HepG2 (cell line): ENCODE results near the gene CLIP2. TPM values are rescaled to one million over a fixed set of nuclear protein-coding genes. Genes with fewer than 3 reads are reported as not detected.
"Not testable (repeated sequence)": the region's sequence is repeated elsewhere in the genome, so short reads cannot be mapped to it uniquely, and the experiment has no call there.

Experiments
- ATAC-seq: fragments of 200-7000 bp; cut with Tn5 transposase; 3 replicates; pipeline ENCODE4 v1.9.1; 2020; ENCODE audit warnings: mild to moderate bottlenecking, moderate library complexity
- BruUV-seq: library from RNA; stranded (reverse); fragments of 400-500 nt; replicated peaks from 2 replicates; lab custom pipeline; 2021; lab: Mats Ljungman, UMichigan
- CTCF ChIA-PET: fragments of 300-600 bp; formaldehyde crosslinking; extraction: SDS; loops from one replicate; lab custom pipeline; 2021; ENCODE audit warnings: low total read pairs, inconsistent platforms, low intra/inter-chr PET ratio; lab: Yijun Ruan, JAX
- POLR2A ChIA-PET: fragments of 350-600 bp; sonication (Branson Sonifier 250); formaldehyde crosslinking; loops from one replicate; lab custom pipeline; 2020; ENCODE audit warnings: antibody characterized with exemption, inconsistent platforms; lab: Yijun Ruan, JAX
- DNase-seq: peaks from one replicate; pipeline ENCODE4 v3.0.0-alpha.2; 2015; ENCODE audit warnings: low spot score
- FAIRE-seq: peaks from 3 replicates; lab custom pipeline; 2011; peaks lifted over from hg19 to GRCh38; lab: Jason Lieb, UNC
- H2AFZ ChIP-seq: one replicate; pipeline ENCODE4 v1.6.1; 2011; ENCODE audit warnings: low read length, inconsistent platforms
- H3K27ac ChIP-seq: fragments of 300-600 bp; 3 replicates; pipeline ENCODE4 v1.8.0; 2011; ENCODE audit warnings: mixed run types, mild to moderate bottlenecking, mixed read lengths, low read length, inconsistent platforms; ENCODE audit not compliant: insufficient read depth; ENCODE audit errors: extremely low read length
- H3K27me3 ChIP-seq, 2 experiments: fragments of 200-600 bp in 1 of 2; 2 replicates in 1 of 2; 3 replicates in 1 of 2; pipeline versions ENCODE4 v1.6.0 to v1.8.0; 2011; ENCODE audit warnings: low read length in 2 of 2, mild to moderate bottlenecking in 2 of 2, moderate library complexity in 2 of 2, inconsistent platforms in 1 of 2; ENCODE audit not compliant: insufficient read depth in 2 of 2, control insufficient read depth in 1 of 2
- H3K36me3 ChIP-seq, 2 experiments: fragments of 200-600 bp in 1 of 2; replicated peaks in 1 of 2; 2 replicates in 1 of 2; 3 replicates in 1 of 2; pipeline versions ENCODE4 v1.5.1 to v1.8.0; 2011; ENCODE audit warnings: low read length in 2 of 2, inconsistent platforms in 1 of 2; ENCODE audit not compliant: insufficient read depth in 2 of 2, control insufficient read depth in 1 of 2
- H3K4me1 ChIP-seq: 2 replicates; pipeline ENCODE4 v1.5.1; 2012; ENCODE audit warnings: low read length, inconsistent platforms; ENCODE audit not compliant: insufficient read depth
- H3K4me2 ChIP-seq: 2 replicates; pipeline ENCODE4 v1.6.0; 2011; ENCODE audit warnings: low read depth, low read length, inconsistent platforms
- H3K4me3 ChIP-seq, 3 experiments: fragments of 200-600 bp in 1 of 3; sonication (generic), shearing (Covaris generic) in 1 of 3; replicated peaks in 1 of 3; 2 replicates each; pipeline ENCODE4 v1.5.1; 2011 to 2016; ENCODE audit warnings: low read length in 3 of 3, inconsistent platforms in 2 of 3, low read depth in 2 of 3, mild to moderate bottlenecking in 2 of 3, control low read depth in 1 of 3, mixed read lengths in 1 of 3; ENCODE audit not compliant: insufficient read depth in 1 of 3
- H3K79me2 ChIP-seq: one replicate; pipeline ENCODE4 v1.6.1; 2011; ENCODE audit warnings: low read length, inconsistent platforms; ENCODE audit not compliant: insufficient read depth
- H3K9ac ChIP-seq: 2 replicates; pipeline ENCODE4 v1.6.0; 2011; ENCODE audit warnings: mild to moderate bottlenecking, low read depth, low read length, inconsistent platforms; ENCODE audit not compliant: insufficient read depth
- H3K9me3 ChIP-seq: 2 replicates; pipeline ENCODE4 v1.5.1; 2012; ENCODE audit warnings: mild to moderate bottlenecking, low read length
- H4K20me1 ChIP-seq: 2 replicates; pipeline ENCODE4 v1.6.0; 2011; ENCODE audit warnings: inconsistent platforms, mild to moderate bottlenecking, low read length, moderate library complexity; ENCODE audit not compliant: insufficient read depth
- CEBPG ChIP-seq: IDR thresholded peaks from 2 replicates; pipeline ENCODE4 v1.6.1; 2016
- IRF2 ChIP-seq: IDR thresholded peaks from 2 replicates; pipeline ENCODE4 v1.6.1; 2018; ENCODE audit warnings: missing genetic modification reagents, missing compliant biosample characterization
- MYNN ChIP-seq: sonication (generic); formaldehyde crosslinking; IDR thresholded peaks from 2 replicates; pipeline ENCODE4 v1.4.0; 2020; ENCODE audit warnings: mild to moderate bottlenecking, low read depth, missing genetic modification reagents
- STAG1 ChIP-seq: sonication (generic); formaldehyde crosslinking; IDR thresholded peaks from 2 replicates; pipeline ENCODE4 v1.4.0; 2020; ENCODE audit warnings: missing genetic modification reagents
- ZNF263 ChIP-seq: sonication (generic); formaldehyde crosslinking; IDR thresholded peaks from 2 replicates; pipeline ENCODE4 v1.4.0; 2020; ENCODE audit warnings: missing genetic modification reagents
- WGBS: methylation state at CpG from one replicate; pipeline ENCODE4 v1.1.6; 2017; ENCODE audit warnings: low lambda C conversion rate; 5-methylcytosine and 5-hydroxymethylcytosine counted together
- in situ Hi-C: cut with HindIII; loops from 2 replicates; pipeline ENCODE4 v1.10.0; 2017; ENCODE audit warnings: low pct_unique_long_range_greater_than_20kb; ENCODE audit not compliant: extremely low pct_ligation_motif_present
- intact Hi-C: fragments of 100-400 bp; cut with micrococcal nuclease; formaldehyde crosslinking; loops from one replicate; pipeline ENCODE4 v1.10.0; 2022; ENCODE audit not compliant: unreplicated experiment
- polyA plus RNA-seq, 8 experiments: library from polyadenylated mRNA; depleted of rRNA in 3 of 8; stranded (reverse) in 7 of 8; unstranded in 1 of 8; fragments of >200 nt; fragmentation: Illumina TruSeq in 4 of 8; extraction: Trizol in 4 of 8; gene quantifications; 2 replicates each; pipeline versions ENCODE4 v1.2.1 to v1.2.3, GENCODE V29; 2011 to 2016; ENCODE audit warnings: low read depth in 4 of 8, missing spikeins in 1 of 8, mixed read lengths in 1 of 8; ENCODE audit not compliant: insufficient read depth in 1 of 8
- total RNA-seq, 5 experiments: library from RNA; depleted of rRNA; stranded (reverse); fragments of >200 nt; fragmentation: Illumina TruSeq; extraction: Trizol; gene quantifications; 2 replicates each; pipeline ENCODE4 v1.2.3, GENCODE V29; 2016; ENCODE audit warnings: low read depth in 1 of 5
- TF ChIP-seq, protein P1 (sequence below): sonication (generic); formaldehyde crosslinking; IDR thresholded peaks from one replicate; pipeline ENCODE4 v1.5.1; 2020; ENCODE audit warnings: mild to moderate bottlenecking, missing genetic modification reagents; ENCODE audit errors: not compliant biosample characterization
- TF ChIP-seq, protein P2 (sequence below): sonication (generic); formaldehyde crosslinking; IDR thresholded peaks from 2 replicates; pipeline ENCODE4 v1.5.0; 2020; ENCODE audit warnings: mild to moderate bottlenecking, missing genetic modification reagents, moderate library complexity

CLIP2 gene
- total and polyA plus RNA-seq, 2 of the 13 experiments (the other 11 are each of a cell fraction or from before 2014, with no cell fraction given): 6.5 to 17.4 TPM

GRCh38 chr7:74388880-74389415 lies 99.7 kb downstream of the CLIP2 start (continued):
- TF ChIP-seq, protein P1, sequence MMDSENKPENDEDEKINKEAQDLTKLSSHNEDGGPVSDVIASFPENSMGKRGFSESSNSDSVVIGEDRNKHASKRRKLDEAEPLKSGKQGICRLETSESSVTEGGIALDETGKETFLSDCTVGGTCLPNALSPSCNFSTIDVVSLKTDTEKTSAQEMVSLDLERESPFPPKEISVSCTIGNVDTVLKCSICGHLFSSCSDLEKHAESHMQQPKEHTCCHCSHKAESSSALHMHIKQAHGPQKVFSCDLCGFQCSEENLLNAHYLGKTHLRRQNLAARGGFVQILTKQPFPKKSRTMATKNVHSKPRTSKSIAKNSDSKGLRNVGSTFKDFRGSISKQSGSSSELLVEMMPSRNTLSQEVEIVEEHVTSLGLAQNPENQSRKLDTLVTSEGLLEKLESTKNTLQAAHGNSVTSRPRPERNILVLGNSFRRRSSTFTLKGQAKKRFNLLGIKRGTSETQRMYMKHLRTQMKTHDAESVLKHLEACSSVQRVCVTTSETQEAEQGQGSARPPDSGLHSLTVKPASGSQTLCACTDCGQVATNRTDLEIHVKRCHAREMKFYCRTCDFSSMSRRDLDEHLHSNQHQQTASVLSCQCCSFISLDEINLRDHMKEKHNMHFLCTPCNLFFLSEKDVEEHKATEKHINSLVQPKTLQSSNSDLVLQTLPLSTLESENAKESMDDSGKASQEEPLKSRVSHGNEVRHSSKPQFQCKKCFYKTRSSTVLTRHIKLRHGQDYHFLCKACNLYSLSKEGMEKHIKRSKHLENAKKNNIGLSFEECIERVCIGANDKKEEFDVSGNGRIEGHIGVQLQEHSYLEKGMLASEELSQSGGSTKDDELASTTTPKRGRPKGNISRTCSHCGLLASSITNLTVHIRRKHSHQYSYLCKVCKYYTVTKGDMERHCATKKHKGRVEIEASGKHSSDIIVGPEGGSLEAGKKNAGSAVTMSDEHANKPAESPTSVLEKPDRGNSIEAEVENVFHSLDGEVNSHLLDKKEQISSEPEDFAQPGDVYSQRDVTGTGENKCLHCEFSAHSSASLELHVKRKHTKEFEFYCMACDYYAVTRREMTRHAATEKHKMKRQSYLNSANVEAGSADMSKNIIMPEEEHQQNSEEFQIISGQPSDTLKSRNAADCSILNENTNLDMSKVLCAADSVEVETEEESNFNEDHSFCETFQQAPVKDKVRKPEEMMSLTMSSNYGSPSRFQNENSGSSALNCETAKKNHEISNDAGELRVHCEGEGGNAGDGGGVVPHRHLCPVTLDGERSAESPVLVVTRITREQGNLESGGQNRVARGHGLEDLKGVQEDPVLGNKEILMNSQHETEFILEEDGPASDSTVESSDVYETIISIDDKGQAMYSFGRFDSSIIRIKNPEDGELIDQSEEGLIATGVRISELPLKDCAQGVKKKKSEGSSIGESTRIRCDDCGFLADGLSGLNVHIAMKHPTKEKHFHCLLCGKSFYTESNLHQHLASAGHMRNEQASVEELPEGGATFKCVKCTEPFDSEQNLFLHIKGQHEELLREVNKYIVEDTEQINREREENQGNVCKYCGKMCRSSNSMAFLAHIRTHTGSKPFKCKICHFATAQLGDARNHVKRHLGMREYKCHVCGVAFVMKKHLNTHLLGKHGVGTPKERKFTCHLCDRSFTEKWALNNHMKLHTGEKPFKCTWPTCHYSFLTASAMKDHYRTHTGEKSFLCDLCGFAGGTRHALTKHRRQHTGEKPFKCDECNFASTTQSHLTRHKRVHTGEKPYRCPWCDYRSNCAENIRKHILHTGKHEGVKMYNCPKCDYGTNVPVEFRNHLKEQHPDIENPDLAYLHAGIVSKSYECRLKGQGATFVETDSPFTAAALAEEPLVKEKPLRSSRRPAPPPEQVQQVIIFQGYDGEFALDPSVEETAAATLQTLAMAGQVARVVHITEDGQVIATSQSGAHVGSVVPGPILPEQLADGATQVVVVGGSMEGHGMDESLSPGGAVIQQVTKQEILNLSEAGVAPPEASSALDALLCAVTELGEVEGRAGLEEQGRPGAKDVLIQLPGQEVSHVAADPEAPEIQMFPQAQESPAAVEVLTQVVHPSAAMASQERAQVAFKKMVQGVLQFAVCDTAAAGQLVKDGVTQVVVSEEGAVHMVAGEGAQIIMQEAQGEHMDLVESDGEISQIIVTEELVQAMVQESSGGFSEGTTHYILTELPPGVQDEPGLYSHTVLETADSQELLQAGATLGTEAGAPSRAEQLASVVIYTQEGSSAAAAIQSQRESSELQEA (CRISPR knock-in tag): no peak
- TF ChIP-seq MYNN (no peak), ZNF263 (CRISPR knock-in tag) (no peak), IRF2 (CRISPR knock-in tag) (no peak)

GRCh38 chr7:74393722-74394121 lies 104.5 kb downstream of the CLIP2 start:
- WGBS: 92% methylated on average over 6 of the region's 6 CpGs
- BruUV-seq, POLR2A ChIA-PET, H4K20me1 ChIP-seq, intact Hi-C loops, H3K27ac ChIP-seq, H3K4me1 ChIP-seq, CTCF ChIA-PET, H2AFZ ChIP-seq, H3K4me3 ChIP-seq, H3K27me3 ChIP-seq, H3K79me2 ChIP-seq, H3K9ac ChIP-seq, in situ Hi-C loops, H3K4me2 ChIP-seq, H3K9me3 ChIP-seq: not testable (repeated sequence)
- FAIRE-seq: peak; percentile 34
- TF ChIP-seq, protein P2, sequence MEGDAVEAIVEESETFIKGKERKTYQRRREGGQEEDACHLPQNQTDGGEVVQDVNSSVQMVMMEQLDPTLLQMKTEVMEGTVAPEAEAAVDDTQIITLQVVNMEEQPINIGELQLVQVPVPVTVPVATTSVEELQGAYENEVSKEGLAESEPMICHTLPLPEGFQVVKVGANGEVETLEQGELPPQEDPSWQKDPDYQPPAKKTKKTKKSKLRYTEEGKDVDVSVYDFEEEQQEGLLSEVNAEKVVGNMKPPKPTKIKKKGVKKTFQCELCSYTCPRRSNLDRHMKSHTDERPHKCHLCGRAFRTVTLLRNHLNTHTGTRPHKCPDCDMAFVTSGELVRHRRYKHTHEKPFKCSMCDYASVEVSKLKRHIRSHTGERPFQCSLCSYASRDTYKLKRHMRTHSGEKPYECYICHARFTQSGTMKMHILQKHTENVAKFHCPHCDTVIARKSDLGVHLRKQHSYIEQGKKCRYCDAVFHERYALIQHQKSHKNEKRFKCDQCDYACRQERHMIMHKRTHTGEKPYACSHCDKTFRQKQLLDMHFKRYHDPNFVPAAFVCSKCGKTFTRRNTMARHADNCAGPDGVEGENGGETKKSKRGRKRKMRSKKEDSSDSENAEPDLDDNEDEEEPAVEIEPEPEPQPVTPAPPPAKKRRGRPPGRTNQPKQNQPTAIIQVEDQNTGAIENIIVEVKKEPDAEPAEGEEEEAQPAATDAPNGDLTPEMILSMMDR (CRISPR knock-in tag): peak; percentile 40; the same call in 1 of the 2 replicates
- TF ChIP-seq STAG1 (peak; percentile 66), CEBPG (peak; percentile 84)
- peaks cover 11 to 24% of the 10 kb centered on the region in 2 experiments; a peak in 3 of 5 replicates for H3K36me3 ChIP-seq
- ATAC-seq: peak; percentile 58
- peak; percentile 30 for DNase-seq
